IPS DF 4.7 (cell line): ENCODE measurements around the gene WDFY4.

ENCODE experiments used
- DNase-seq: peaks from one replicate; pipeline ENCODE4 v3.0.0-alpha.2; 2013; ENCODE audit warnings: low spot score; ENCODE audit errors: extremely low read depth

WDFY4 gene

DNA sequence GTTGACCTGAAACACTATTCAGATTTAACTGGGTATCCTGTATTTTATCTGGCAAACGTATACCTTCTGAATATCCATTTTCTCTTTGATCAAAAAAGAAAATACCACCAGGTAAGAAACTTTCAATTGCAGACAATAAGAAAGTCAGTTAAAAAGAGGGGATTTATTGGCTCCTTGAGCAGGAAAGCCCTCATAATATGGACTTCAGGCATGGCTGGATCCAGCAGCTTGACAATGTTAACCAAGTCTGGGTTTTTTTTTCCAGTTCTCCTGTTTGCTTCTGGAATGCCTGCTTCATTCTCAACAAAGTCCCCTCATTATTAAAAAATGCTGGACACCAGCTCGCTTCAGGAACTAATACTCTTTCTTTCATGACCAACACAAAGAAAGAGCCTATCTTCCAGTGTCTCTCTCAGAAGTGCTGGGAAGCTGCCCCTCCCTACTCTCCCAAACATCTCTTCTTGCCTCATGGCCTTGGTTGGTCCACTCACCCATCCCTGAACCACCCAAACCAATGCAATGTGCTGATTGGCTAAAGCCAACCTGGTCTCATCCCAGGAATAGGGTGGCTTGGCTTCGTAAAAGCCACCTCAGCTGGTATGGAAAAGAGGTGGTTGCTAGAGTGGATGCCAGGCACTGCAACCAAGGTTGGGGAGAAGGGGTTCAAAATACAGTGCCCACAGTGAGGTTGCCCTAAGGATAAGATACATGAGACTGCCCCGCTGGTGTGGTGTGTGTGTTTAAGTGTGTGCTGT lies 30.6 kb upstream of the WDFY4 start:
- no peak for DNase-seq

DNA sequence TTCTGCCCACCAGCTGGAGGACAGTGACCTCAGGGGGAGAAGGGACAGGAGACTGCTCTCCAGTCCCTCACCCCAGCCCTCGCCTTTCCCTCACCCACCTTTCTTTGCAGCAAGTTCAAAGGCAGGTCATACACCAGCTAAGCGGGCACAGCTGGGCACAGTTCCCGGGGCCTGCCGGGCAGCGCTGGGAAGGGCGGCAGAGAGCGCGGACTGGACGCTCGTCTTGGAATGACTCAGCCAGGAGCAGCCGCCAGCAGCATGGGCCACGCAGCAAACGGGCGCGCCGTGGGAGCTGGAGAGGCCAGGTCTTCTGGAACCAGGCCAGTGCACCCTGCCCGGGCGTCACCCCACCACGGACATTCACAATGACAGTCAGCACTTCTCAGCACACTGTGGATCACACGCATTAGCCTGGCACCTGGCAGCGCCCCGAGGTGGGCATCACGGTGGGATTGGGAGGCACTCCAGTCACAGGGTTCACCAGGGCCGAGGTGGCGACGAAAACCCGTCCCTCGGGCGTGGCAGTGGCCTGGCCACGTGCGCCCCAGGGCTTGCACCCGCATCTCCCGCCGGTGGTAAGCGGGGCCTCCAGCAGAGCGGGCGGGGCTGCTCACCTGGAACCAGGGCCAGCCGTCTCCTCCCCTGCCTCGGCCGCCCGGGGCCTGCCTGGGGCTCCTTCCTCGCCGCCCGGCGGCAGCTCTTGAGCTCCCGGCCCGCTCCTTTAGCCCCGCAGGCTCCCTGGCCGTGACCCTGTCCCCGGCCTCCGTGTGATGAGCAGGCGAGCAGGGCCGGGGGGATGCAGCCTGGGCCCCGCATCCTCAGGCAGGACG lies 29.0 kb upstream of the WDFY4 start:
- no peak for DNase-seq

DNA sequence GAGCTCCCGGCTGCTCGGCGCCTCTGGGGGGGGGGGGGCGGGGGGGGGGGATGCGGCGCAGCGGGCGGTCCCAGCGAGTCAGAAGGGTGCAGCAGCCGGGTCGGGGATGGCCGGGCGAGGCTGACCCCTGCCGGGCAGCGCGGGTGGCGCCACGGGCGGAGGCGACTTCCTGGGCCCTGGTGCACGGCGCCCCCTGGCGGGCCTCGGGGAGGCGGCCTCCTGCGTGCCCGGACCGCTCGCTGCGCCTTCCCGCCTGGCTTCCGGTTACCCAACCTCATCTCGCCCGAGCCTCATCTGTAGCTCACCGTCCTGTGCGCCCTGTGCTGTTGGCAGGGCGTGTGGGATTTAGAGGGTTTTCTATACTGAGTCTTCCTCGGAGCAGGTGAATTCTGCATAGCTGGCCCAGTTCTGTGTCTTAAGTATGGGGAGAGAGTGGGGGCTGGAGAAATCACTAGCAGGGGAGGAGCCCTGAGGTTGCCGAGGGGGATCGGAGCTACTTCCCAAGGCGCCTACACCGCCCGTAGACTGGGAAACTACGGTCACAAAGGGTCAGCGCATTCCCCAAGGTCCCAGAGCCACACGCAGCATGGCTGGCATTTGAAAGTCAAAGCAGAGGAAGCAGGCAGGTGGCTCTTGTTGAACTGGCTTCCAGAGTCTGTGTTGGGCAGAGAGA lies 28.3 kb upstream of the WDFY4 start:
- no peak for DNase-seq

DNA sequence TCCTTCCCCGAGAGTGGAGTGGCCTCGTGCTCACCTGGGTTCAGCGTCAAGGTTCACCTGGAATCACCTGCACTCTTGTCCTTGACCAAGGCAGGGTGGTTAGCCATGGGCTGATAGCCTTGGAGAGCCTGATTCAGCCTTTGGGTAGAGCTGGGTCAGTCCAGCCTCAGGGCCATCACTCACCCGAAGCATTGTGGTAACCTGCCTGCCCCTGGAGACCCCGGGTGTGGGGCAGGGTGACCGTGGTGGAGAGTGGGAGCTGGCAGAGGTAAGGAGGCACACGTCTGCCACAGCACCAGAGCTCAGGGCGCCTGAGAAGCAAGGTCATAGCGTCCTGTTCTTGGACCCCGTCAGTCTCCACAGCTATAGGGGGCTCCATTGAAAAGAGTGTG lies 27.8 kb upstream of the WDFY4 start:
- no peak for DNase-seq

DNA sequence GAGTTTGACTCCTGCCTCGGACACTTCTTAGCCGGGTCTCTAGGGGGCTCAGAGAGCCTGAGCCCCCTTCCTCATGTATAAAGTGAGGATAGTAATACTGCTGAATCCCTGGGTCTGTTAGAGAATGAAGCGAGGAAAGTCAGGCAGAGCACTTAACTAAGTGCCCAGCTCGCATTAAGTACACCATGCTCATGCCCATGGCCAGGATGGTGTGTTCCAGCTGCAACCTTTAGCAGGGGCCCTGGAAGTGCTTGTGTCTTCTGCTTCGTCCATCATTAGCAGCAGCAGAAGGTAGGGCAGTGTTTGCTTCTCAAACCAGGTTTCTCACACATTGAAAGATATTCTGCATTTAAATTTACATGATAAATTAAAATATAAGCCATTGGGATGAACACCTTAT lies 27.3 kb upstream of the WDFY4 start:
- DNase-seq: no peak

DNA sequence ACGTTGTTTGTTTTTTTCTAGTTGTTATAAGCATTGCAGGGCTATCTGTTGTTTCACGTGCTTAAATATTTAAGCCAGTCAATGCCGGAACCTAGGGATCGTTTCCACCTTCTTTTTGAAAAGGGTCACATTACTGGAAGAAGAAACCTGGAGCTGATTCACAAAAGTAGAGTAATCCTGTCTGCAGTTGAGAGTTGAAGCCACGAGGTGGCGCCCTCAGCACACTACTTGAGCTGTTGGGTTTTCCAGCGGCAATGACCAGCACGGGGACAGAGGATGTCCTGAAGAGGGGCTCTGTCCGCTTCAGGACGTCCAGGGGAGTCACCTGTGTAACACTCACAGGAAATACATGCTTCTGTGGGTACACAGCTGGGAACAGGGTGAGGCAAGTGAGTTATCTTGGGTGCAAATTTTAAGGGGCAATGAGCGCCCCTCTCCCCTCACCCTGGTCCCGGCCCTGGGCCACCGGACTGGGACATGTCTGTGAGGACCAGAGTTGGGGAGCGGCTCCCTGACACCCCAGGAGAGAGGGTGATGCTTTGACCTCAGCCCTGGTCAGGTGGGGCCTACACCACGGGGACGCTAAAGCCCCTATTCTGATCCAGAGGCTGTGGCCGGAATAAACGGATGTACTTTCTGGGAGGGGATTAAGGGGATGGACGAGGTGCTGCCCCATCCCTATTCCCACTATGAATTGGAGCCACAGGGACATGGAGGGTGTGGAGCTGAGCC lies 26.3 kb upstream of the WDFY4 start:
- DNase-seq: no peak

DNA sequence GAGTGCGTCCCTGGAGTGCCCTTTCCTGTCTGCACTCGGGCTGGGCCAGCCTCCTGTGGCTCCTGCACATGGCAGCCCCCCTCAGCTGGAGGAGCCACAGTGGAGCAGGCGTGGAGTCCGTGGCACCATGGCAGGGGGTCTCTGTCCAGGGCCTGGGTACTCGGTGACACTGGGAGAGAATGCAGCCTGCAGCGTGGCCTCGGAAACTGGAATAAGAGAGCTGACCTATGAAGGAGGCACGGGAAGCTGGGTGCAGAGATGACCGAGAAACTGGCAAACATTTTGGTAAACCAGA lies 25.8 kb upstream of the WDFY4 start:
- DNase-seq: no peak

DNA sequence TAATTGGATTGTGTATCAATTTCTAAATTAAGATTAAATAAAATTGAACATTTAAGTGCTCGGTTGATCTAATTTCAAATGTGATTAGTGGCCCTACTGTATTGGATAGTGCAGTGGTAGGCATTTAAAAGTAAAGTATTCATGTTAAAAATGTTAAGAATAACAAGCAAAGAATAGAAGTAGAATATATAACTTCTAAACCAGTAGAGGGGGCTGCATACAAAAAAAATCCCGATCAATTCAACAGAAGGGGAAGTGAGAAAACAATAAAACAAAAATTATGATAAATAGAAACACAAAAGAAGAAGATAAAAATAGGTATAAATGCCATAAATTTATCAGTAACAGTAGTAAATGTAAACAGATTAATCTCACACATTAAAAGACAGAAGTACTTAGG lies 24.9 kb upstream of the WDFY4 start:
- DNase-seq: no peak

DNA sequence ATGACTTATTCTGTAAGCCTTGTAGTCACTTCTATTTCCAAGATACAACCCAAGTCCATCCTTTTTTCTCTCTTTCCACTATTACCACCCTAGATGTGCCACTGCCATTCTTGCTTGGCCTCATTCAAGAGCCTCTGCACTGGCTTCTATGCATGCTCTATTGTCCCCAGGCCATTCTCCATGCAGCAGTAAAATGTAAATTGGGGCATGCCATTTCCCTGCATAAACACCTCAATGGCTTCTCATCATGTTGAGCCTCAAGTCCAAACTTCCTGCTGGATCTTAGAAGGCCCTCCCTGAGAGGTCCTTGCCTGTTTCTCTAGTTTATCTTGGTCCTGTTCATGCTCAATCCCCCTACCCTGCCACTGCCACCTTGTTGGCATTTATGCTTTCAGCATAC lies 23.2 kb upstream of the WDFY4 start:
- no peak for DNase-seq

DNA sequence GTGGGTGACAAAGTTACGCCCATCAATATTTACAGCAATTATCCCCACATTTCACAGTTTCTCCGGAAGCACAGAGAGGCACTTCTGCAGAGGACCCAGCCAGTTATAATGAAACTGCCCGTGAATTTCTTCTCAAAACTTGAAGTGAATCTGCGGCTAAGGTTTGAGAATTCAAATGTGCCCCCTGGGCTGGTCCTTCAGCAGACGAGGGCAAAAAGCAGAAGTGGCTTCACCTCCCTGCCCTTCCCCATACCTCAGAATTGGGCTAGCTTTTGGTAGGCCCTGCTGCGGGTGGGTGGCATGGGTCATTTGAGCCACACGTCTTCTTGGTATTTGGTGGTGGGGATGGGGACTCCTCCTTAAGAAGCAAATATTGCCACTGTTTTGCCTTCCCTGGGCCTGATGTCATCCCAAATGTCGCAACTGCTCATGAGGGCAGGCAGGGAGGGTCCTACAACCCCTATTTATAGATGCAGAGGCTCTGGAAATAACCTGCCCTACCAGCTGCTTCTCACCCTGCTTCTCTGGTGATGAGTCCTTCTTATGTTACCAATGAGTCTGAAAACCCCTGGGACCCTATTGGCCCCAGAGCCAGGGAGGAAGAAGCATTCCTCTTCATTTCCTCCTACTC lies 16.6 kb upstream of the WDFY4 start:
- DNase-seq: no peak

DNA sequence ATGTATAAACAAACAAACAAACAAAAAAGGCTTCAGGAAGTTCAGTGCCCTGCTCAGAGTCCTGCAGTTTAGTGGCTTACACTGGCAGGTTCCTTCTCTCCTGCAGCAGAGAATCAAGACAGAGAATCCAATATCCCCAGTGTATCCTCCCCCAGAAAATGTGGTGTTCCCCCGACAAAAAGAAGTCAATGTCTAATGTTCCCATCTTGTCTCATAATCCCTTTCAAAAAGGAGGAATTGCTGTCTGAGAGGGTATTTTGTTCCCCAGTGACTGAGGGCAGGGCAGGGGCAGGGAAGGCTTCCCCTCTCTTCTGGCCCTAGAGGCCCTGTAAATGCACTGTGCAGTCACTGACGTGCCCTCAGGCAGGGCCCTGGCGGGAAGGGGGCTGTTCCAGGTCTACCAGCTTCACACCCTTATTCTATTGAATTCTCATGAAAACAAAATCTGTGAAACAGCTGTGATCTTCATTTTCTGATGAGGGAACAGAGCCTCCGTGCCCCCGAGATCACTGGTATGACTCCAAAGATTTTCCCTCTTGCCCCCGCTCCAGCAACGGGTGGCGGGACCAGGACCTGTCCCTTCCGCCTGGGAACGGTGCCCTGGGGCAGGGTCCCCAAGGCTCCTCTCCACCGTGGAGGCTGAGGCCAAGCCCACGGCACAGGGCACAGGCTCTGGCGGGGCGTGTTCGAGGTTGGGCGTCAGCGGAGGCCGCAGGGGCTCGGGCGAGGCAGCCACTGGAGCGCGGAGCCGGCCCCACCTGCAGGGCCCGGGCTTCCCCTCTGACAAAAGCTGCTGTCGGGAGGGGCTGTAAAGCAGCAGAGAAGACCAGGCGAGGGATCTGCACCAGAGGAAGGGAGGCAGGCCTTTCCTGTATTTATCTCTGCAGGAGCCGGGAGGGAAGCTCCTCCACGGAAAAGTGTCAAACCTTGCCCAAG lies 13.4 kb upstream of the WDFY4 start:
- no peak for DNase-seq

DNA sequence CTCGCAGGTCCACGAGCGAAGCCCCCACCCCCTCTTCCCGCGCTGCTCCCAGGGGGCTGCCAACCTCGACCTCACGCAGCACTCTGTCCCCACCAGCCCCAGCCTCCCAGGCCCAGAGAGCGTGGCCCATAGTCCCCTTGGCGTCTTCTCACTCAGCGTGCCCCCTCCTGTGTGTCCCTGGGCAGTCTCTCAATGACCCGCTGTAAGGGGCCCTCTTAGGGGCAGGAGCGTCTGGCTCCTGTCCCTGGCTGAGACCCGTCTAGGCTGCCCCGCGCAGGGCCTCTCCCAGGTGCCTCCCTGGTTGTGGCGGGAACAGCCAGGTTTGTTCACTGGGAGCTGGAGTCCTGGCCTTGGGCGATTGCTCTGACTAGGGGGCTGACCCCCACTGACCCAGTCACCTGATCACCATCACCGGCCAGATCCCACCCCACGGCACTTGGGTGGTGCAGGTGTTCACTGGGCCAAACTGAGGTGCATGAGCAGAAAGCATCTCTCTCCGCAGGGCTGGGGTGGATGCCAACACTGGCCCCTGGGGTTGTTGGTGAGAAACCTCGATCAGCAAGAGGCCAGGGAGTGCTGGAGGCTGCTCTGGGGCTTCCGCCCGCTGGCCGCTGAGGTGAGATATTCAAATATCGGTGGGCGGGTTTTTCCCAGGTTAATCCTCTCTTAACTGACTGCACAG lies 12.6 kb upstream of the WDFY4 start:
- no peak for DNase-seq

DNA sequence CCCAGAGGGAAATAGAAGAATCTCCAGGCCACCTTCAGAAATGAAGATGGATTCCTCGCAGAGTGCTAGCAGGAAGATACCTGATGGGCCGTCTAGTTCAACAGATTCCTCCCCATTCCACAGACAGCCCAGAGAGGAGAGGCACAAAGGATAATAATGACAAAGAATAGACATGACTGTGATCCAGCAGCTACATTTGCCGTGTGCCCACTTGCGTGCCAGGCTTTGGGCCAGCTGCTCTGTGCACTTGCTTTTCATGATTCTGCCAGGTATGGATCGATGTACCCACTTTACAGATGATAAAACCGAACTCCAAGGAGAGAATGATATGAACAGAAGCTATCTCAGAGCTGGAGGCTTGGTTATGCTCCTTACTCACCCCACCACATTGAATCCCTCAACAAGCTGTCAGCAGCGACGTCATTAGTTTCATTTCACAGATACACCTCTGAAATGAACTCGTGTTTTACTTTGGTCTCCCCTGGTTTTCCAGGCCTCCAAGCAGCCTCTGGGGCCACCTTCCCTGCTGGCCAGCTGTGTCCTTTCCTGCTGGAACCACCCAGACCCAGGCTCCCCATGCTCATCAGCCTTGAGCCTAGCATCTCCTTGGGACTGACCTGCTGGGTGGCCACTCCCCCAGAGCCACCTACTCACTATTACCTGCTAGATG lies 11.9 kb upstream of the WDFY4 start:
- DNase-seq: no peak

DNA sequence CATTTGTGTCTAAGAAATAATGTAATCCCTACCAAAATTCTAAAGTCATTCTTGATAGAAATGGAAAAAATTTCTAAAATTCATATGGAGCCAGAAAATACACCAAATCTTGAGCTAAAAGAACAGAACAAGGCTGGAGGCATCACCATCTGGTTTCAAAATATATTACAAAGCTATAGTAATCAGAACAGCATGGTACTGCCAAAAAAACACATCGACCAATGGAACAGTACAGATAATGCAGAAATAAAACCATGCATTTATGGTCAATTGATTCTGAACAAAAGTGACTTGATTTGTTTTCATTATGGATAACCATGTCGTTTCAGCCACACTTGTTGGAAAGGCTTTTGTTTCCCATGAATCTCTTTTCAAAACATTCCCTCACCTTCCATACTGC lies 7.0 kb upstream of the WDFY4 start:
- no peak for DNase-seq

DNA sequence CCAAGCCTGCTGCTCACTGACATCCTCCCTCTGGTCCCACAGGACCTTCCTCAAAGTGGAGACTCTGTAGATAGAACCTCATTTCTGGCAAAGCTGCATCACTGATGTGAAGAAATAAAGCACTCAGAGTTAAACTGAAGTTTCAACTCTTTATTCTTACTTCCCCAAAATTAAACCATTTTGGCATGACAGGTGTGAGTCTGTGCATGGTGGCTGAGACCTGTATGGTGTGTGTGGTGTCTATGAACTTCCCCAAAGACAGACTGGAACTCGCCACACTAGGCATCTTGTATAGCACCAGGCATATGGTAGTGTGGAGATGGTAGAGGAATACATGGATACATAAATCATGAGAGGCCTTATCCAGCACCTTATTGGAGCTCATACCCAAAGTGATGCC lies 6.6 kb upstream of the WDFY4 start:
- DNase-seq: no peak

DNA sequence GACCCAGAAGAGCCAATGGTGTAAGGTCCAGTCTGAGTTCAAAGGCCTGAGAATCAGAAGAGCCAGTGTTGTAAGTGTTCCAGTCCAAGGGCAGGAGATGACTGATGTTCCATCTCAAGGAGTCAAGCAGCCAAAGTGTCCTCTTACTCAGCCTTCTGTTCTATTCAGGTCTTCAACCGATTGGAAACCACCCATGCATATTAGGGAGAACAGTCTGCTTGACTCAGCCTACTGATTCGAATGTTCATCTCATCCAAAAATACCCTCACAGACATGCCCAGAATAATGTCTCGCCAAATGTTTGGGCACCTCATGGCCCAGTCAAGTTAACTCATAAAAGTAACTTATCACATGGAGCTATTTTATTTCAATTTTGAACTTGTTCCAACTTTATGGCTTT lies 2.9 kb upstream of the WDFY4 start:
- no peak for DNase-seq

DNA sequence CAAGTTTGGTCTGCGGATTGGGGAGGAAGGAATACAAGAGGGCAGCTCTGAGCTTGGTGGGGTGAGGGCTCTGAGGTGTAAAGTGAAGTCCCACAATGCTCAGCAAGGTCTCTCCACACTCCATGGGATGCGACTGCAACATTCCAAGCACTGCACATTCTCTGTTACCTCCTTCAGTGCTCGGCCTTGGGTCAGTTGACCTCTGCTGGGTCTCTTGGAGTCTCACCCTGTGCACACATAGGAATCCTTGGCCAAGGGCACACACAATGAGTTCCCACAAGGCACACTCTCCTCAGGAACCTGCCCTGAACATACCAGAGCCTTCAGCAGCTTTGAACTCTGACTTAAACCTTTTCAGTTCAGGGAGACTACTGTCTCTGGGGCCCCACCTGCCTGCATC lies 2.4 kb upstream of the WDFY4 start:
- DNase-seq: no peak

DNA sequence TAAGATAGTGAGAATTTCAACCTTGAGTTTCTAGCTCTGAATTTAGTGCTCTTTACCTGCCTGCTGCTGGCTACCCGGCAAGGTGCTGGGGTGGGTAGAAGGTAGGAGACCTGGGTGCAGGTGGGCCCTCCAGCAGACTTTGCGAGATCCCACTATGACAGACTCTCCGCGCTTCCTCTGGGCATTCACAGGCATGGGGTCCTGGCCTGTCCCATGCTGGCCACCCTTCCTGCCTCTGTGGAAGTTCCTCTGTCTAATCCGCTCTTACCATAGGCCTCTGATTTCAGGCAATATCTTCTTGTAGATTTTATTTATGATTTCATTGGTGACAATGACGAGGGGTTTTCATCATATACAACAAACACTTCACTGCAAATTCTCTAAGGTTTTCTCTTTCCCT lies 1.2 kb upstream of the WDFY4 start:
- no peak for DNase-seq

DNA sequence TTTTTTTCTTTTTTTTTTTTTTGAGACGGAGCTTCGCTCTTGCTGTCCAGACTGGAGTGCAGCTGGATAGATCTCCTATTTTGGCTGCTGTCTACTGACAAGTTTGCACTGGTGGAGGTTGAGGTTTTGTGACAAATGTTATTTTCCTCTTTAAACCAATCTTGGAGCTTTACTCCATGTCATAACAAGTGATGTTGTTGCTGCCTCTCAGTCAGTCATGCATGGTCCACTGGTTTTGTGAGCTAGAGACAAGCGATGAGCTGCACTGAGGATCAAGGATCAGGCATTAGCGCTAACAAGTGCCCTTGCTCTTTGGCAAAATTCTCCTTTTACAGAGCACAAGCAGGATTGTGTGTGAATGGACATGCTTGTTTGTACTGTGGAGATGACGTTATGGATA lies 805 bp upstream of the WDFY4 start:
- DNase-seq: no peak
